ENCODE measurements around the gene FICD.

GRCh38 chr12:108509806-108510205 is 5.3 kb upstream of the FICD start:
- TF ChIP-seq, protein P1, sequence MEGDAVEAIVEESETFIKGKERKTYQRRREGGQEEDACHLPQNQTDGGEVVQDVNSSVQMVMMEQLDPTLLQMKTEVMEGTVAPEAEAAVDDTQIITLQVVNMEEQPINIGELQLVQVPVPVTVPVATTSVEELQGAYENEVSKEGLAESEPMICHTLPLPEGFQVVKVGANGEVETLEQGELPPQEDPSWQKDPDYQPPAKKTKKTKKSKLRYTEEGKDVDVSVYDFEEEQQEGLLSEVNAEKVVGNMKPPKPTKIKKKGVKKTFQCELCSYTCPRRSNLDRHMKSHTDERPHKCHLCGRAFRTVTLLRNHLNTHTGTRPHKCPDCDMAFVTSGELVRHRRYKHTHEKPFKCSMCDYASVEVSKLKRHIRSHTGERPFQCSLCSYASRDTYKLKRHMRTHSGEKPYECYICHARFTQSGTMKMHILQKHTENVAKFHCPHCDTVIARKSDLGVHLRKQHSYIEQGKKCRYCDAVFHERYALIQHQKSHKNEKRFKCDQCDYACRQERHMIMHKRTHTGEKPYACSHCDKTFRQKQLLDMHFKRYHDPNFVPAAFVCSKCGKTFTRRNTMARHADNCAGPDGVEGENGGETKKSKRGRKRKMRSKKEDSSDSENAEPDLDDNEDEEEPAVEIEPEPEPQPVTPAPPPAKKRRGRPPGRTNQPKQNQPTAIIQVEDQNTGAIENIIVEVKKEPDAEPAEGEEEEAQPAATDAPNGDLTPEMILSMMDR (IDR thresholded peaks at IDR 0.05) = no peak
- TF ChIP-seq POLR2A (IDR thresholded peaks at IDR 0.05) = no peak
